ENCODE results near the gene COG2.
"Not testable (repeated sequence)": the region's sequence is repeated elsewhere in the genome, so short reads cannot be mapped to it uniquely, and the experiment has no call there.

COG2 gene, protein sequence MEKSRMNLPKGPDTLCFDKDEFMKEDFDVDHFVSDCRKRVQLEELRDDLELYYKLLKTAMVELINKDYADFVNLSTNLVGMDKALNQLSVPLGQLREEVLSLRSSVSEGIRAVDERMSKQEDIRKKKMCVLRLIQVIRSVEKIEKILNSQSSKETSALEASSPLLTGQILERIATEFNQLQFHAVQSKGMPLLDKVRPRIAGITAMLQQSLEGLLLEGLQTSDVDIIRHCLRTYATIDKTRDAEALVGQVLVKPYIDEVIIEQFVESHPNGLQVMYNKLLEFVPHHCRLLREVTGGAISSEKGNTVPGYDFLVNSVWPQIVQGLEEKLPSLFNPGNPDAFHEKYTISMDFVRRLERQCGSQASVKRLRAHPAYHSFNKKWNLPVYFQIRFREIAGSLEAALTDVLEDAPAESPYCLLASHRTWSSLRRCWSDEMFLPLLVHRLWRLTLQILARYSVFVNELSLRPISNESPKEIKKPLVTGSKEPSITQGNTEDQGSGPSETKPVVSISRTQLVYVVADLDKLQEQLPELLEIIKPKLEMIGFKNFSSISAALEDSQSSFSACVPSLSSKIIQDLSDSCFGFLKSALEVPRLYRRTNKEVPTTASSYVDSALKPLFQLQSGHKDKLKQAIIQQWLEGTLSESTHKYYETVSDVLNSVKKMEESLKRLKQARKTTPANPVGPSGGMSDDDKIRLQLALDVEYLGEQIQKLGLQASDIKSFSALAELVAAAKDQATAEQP

DNA sequence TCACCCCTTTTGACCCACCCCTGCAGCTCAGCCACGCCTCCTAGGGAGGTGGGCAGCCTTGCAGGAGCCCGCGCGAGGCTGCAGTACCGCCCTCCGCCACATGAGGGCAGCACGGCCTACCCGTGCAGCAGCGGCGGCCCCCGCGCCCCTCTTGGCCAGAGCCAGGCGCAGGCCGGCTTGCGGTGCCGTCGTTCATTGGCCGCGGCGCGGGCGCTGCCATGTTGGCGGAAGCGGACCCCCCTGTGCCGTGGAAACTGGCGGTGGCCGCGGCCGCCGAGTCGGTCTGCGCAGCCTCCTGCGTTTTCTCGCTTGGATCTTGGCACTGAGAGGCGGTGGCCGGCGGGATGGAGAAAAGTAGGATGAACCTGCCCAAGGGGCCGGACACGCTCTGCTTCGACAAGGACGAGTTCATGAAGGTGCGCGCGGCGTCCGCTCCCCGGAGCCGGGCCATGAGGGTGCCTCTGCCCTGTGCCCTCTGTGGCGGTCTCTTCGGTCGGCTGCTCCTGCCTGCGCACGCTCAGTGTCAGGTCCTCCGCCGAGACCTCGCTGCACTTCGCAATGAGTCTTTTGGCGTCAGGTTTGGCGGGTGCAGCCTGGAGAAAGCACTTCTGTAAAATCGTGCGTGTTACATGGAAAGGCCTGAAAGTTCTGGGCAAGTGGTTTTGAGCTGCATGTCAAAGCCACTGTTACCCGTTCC lies at the start of gene COG2:
Gene COG2 (plus strand): TSS at position 219 of the 697 bp plus-strand sequence. CDS start 126 bp downstream, at position 345.
- Histone ChIP-seq H3K9me3 (ENCODE audit: control insufficient read depth, insufficient read depth, low read depth, low read length) (no peaks in the 10 kb centered on the region), H3K27me3 (ENCODE audit: control insufficient read depth, insufficient read depth, low read length) (peaks cover 6% of the 10 kb centered on the region; the same call in 1 of the 2 replicates), H3K4me1 (ENCODE audit: control insufficient read depth, insufficient read depth, low read length) (peaks cover 11% of the 10 kb centered on the region; the same call in 1 of the 2 replicates), H3K36me3 (ENCODE audit: control insufficient read depth, insufficient read depth, low read length) (no peaks in the 10 kb centered on the region; the same call in 1 of the 2 replicates), H3K4me3 (ENCODE audit: low read depth, low read length) (peak within 1 kb of the TSS; percentile 100), H3K9ac (ENCODE audit: low read length) (peak within 1 kb of the TSS; percentile 92), H3K27ac (ENCODE audit: low read depth, low read length) (peak within 1 kb of the TSS; percentile 78; the same call in 1 of the 2 replicates)

DNA sequence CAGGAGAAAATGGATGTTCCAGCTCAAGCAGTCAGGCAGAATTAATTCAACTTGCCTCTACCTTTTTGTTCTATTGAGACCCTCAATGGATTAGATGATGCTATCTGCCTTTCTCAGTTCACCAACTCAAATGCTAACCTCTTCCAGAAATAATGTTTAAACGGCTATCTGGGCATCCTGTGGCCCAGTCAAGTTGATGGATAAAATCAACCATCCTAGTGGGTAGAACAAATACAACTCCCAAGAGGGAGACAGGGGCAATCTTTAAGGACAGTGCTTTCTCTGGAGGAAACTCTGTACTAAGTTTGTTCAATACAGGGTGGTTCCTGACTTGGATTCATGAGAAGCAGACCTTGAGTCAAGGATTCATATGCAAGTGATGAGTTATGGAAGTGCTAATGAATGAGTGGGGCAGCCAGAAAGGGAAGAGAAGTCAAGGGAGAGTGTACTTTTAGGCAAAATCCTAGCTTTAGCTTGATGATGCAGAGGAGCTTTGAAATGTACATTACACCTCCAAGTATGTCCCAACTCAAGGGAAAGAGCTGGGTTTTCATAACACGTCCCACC lies 49.4 kb upstream of the COG2 start:
- Histone ChIP-seq H3K4me3 (ENCODE audit: low read depth, low read length) (no peak overlapping the region), H3K9me3 (ENCODE audit: control insufficient read depth, insufficient read depth, low read depth, low read length) (peaks cover 5% of the 10 kb centered on the region; the same call in 1 of the 2 replicates), H3K27me3 (ENCODE audit: control insufficient read depth, insufficient read depth, low read length) (no peaks in the 10 kb centered on the region), H3K27ac (ENCODE audit: low read depth, low read length) (no peak overlapping the region), H3K9ac (ENCODE audit: low read length) (no peak overlapping the region), H3K4me1 (ENCODE audit: control insufficient read depth, insufficient read depth, low read length) (no peaks in the 10 kb centered on the region), H3K36me3 (ENCODE audit: control insufficient read depth, insufficient read depth, low read length) (no peaks in the 10 kb centered on the region)

DNA sequence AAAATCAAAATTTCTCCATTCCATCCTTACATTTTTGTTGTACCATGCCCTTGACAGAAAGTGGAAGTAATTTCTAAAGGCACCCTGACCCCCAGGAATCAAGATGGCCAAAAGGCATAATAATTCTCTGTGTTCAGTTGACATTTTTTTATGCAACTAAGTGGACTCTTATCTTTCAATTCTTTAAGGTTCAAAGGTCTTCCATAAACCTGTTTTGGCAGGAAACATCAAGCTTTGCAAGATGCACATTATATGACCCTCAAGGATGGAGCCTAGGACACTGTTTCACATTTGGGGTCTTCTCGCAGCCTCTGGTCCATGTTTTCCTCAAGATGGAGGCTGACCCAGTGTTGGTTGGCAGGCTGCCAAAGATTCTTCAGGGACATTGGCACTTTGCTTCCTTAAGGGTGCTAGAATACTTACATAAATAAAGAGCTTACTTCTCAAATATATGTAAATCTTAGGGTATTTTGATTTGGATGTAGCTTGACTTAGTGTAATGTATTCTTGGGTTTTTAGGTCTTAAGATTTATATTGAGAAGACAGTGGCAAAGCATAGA lies 48.0 kb upstream of the COG2 start:
- no peaks in the 10 kb centered on the region for H3K4me1 ChIP-seq (ENCODE audit: control insufficient read depth, insufficient read depth, low read length)
- no peaks in the 10 kb centered on the region for H3K27me3 ChIP-seq (ENCODE audit: control insufficient read depth, insufficient read depth, low read length)

DNA sequence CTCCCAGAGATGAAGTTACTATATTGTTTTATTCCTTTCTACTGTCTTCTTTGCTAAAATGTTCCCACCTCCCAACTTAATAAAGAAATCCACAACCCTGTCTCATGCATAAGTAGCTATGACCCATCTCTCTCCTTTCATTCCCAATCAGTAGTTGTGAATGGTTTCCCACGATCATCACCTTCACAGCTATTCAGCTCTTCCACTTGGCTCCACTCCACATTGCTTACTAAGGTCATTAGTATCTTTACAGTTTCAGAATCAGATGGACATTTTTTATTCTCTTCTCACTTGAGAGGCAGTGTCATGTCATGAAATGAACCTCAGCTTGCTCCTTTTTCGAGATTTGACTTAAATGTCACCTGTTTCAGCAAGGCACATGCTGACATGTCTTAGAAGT lies 47.1 kb upstream of the COG2 start:
- Histone ChIP-seq H3K4me1 (ENCODE audit: control insufficient read depth, insufficient read depth, low read length) (peaks cover 7% of the 10 kb centered on the region; the same call in 1 of the 2 replicates), H3K9ac (ENCODE audit: low read length) (no peak overlapping the region), H3K4me3 (ENCODE audit: low read depth, low read length) (no peak overlapping the region), H3K9me3 (ENCODE audit: control insufficient read depth, insufficient read depth, low read depth, low read length) (peaks cover 27% of the 10 kb centered on the region), H3K27me3 (ENCODE audit: control insufficient read depth, insufficient read depth, low read length) (no peaks in the 10 kb centered on the region), H3K27ac (ENCODE audit: low read depth, low read length) (no peak overlapping the region), H3K36me3 (ENCODE audit: control insufficient read depth, insufficient read depth, low read length) (no peaks in the 10 kb centered on the region)

More for the DNA sequence above, 48.0 kb upstream of the COG2 start:
- Histone ChIP-seq H3K4me3 (ENCODE audit: low read depth, low read length) (no peak overlapping the region), H3K9ac (ENCODE audit: low read length) (no peak overlapping the region), H3K9me3 (ENCODE audit: control insufficient read depth, insufficient read depth, low read depth, low read length) (peaks cover 19% of the 10 kb centered on the region), H3K36me3 (ENCODE audit: control insufficient read depth, insufficient read depth, low read length) (no peaks in the 10 kb centered on the region), H3K27ac (ENCODE audit: low read depth, low read length) (no peak overlapping the region)

DNA sequence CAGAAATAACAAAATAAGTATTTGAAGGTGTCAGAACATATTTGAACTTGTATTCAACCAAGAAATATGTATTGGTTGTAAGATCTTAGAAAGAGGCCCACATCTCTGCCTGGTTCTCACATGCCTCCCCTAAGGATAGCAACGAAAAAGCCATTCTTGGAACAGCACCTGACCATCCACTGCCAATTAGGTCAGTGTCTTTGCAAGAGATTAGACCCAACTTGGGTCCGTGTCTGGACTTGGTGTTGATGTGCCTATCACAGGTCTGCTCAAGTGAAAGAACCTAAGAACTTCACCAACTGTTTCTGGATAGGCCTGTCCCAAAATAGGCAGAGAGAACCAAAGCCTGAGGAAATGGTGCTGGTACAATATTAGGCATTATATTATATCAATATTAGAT lies 46.0 kb upstream of the COG2 start:
- Histone ChIP-seq H3K4me1 (ENCODE audit: control insufficient read depth, insufficient read depth, low read length) (peaks cover 12% of the 10 kb centered on the region; the same call in 1 of the 2 replicates), H3K27ac (ENCODE audit: low read depth, low read length) (no peak overlapping the region), H3K4me3 (ENCODE audit: low read depth, low read length) (no peak overlapping the region), H3K9ac (ENCODE audit: low read length) (no peak overlapping the region), H3K36me3 (ENCODE audit: control insufficient read depth, insufficient read depth, low read length) (no peaks in the 10 kb centered on the region), H3K9me3 (ENCODE audit: control insufficient read depth, insufficient read depth, low read depth, low read length) (peaks cover 29% of the 10 kb centered on the region), H3K27me3 (ENCODE audit: control insufficient read depth, insufficient read depth, low read length) (no peaks in the 10 kb centered on the region)

DNA sequence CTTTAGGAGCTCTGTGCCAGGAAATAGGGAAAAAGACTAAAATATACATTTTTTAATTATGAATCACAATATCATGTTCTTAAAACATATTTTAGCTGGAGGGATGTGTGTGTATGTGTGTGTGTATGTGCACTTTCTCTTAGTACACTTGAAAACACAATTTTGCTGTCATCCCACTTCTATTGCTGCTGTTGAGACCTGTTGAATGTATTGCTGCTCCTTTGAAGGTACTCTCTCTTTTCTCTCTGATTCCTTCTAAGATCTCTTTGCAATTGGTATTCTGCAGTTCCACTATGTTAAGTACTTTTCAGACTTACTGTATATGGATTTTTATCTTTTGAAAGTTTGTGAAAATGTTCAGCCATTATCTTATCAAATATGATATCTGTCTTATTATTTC lies 43.5 kb upstream of the COG2 start:
- Histone ChIP-seq H3K9me3 (ENCODE audit: control insufficient read depth, insufficient read depth, low read depth, low read length) (peaks cover 25% of the 10 kb centered on the region), H3K36me3 (ENCODE audit: control insufficient read depth, insufficient read depth, low read length) (no peaks in the 10 kb centered on the region; the same call in 1 of the 2 replicates), H3K27me3 (ENCODE audit: control insufficient read depth, insufficient read depth, low read length) (no peaks in the 10 kb centered on the region), H3K27ac (ENCODE audit: low read depth, low read length) (no peak overlapping the region), H3K9ac (ENCODE audit: low read length) (no peak overlapping the region), H3K4me1 (ENCODE audit: control insufficient read depth, insufficient read depth, low read length) (peaks cover 12% of the 10 kb centered on the region; the same call in 1 of the 2 replicates), H3K4me3 (ENCODE audit: low read depth, low read length) (no peak overlapping the region)

DNA sequence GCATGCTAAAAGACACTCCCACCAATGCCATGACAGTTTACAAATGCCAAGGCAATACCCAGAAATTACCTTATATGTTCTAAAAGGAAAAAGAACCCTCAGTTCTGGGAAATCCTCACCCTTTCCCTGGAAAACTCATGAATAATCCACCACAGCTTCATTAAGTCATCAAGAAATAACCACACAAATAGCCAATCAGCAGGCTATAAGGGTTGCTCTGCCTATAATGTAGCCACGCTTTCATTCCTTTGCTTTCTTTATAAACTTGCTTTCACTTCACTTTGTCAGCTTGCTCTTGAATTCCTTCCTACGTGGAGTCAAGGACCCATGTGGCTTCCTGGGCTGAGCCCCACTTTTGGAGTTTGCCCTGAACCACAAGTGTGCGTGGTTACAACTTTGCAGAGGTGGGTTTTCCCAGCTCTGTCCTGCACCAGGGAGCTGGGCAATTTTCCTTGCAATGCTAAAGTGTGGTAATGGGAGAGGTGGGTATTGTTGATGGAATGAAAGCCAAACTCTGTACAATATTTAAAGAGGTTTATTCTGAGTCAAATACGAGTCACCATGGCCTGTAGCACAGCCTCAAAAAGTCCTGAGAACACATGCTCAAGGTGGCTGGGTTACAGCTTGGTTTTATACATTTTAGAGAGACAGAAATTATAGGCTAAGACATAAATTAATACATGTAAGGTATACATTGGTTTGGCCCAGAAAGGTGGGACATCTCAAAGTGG lies 42.2 kb upstream of the COG2 start:
- Histone ChIP-seq H3K27ac (ENCODE audit: low read depth, low read length) (peak overlapping the region; percentile 96), H3K27me3 (ENCODE audit: control insufficient read depth, insufficient read depth, low read length) (no peaks in the 10 kb centered on the region), H3K36me3 (ENCODE audit: control insufficient read depth, insufficient read depth, low read length) (peaks cover 6% of the 10 kb centered on the region; the same call in 1 of the 2 replicates), H3K9ac (ENCODE audit: low read length) (peak overlapping the region; percentile 75), H3K4me3 (ENCODE audit: low read depth, low read length) (peak overlapping the region; percentile 20; the same call in 1 of the 2 replicates), H3K4me1 (ENCODE audit: control insufficient read depth, insufficient read depth, low read length) (peaks cover 12% of the 10 kb centered on the region; the same call in 1 of the 2 replicates), H3K9me3 (ENCODE audit: control insufficient read depth, insufficient read depth, low read depth, low read length) (peaks cover 25% of the 10 kb centered on the region)

DNA sequence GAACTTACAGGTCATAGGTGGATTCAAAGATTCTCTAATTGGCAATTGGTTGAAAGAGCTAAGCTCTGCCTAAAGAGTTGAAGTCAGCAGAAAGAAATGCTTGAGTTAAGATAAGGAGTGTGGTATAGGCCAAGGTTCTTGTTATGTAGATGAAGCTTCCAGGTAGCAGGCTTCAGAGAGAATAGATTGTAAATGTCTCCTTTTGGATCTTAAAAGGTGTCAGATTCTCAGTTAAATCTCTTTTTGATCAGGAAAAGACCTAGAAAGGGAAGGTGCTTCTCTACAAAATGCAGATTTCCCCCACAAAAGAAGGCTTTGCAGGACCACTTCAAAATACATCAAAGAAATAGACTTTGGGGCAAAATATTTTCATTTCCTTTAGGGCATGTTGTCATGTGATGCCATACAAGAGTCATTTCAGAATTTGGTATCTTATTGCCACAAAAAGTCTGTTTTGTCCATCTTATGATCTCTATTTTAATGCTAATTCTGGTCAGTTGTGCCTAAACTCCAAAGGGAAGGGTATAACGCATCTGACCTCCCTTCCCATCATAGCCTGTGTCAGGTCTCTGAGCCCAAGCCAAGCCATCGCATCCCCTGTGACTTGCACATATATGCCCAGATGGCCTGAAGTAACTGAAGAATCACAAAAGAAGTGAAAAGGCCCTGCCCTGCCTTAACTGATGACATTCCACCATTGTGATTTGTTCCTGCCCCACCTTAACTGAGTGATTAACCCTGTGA lies 41.5 kb upstream of the COG2 start:
- not testable (repeated sequence) for H3K36me3 ChIP-seq (ENCODE audit: control insufficient read depth, insufficient read depth, low read length); H3K27me3 ChIP-seq (ENCODE audit: control insufficient read depth, insufficient read depth, low read length)
- H3K9me3 ChIP-seq (ENCODE audit: control insufficient read depth, insufficient read depth, low read depth, low read length): peaks cover 25% of the 10 kb centered on the region
- peak overlapping the region; percentile 96; the same call in 1 of the 2 replicates for H3K27ac ChIP-seq (ENCODE audit: low read depth, low read length)
- H3K9ac ChIP-seq (ENCODE audit: low read length): peak overlapping the region; percentile 70
- H3K4me1 ChIP-seq (ENCODE audit: control insufficient read depth, insufficient read depth, low read length): peaks cover 12% of the 10 kb centered on the region; the same call in 1 of the 2 replicates
- peak overlapping the region; percentile 36; the same call in 1 of the 2 replicates for H3K4me3 ChIP-seq (ENCODE audit: low read depth, low read length)

DNA sequence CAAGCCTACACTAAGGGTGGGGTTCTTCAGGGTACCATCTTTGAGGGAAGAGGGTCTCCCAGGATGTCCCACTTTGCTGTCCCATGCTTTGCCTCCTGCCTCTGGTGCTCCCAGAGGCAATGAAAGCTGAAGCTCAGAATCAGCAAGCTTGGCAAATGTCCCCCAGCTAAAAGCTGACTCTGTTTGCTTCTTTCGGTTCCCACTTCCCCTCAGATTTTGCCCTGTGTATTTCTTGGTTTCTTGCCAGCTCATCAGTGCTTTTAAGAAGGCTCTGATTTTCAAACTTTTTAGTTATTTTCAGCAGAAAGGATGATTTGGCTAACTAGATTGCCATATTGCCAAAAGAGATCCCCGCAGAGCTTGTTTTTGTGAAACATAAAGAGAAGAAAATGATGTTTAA lies 33.1 kb upstream of the COG2 start:
- no peak overlapping the region for H3K27ac ChIP-seq (ENCODE audit: low read depth, low read length)
- H3K4me3 ChIP-seq (ENCODE audit: low read depth, low read length): no peak overlapping the region
- no peak overlapping the region for H3K9ac ChIP-seq (ENCODE audit: low read length)
- H3K27me3 ChIP-seq (ENCODE audit: control insufficient read depth, insufficient read depth, low read length): no peaks in the 10 kb centered on the region
- H3K36me3 ChIP-seq (ENCODE audit: control insufficient read depth, insufficient read depth, low read length): peaks cover 32% of the 10 kb centered on the region; the same call in 1 of the 2 replicates
- peaks cover 12% of the 10 kb centered on the region for H3K4me1 ChIP-seq (ENCODE audit: control insufficient read depth, insufficient read depth, low read length)
- H3K9me3 ChIP-seq (ENCODE audit: control insufficient read depth, insufficient read depth, low read depth, low read length): no peaks in the 10 kb centered on the region
